ENCODE data around the gene PRSS36.
A peak's percentile ranks its signal among the peaks of the same experiment; 100 is the strongest.

PRSS36 gene

GRCh38 chr16:31093132-31093703, 56.6 kb downstream of the PRSS36 start:
- no peak for TF ChIP-seq CTCF (IDR thresholded peaks at IDR 0.05; ENCODE audit: low read depth, low read length, missing control alignments)
- DNase-seq (ENCODE audit: extremely low read depth, low read depth): no peak
- peak overlapping the region; percentile 95 for H3K4me3 ChIP-seq (replicated peaks; ENCODE audit: low read depth, low read length)

DNA sequence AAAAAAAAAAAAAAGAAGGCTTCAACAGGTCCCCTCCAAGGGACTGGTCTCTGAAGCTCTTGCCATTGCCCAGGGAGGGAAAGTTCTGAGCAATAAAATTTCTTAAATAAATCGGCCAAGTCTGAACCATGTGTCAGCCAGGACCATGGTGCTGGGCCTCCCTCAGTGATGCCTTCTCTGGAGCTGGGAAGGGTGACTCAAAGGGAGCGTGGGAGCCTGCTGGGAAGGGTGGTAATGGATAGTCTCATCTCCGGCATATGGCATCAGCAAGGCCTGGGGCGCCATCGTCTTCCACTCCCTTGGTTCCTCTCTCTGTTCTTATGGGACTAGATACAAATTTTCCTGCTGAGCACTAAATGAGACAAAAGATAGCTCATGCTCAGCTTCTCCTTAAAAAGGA, 57.5 kb downstream of the PRSS36 start:
- no peak for DNase-seq (ENCODE audit: extremely low read depth, low read depth)
- peak overlapping the region; percentile 95 for H3K4me3 ChIP-seq (replicated peaks; ENCODE audit: low read depth, low read length)
- no peak for TF ChIP-seq CTCF (IDR thresholded peaks at IDR 0.05; ENCODE audit: low read depth, low read length, missing control alignments)

GRCh38 chr16:31090540-31090939, 59.3 kb downstream of the PRSS36 start:
- DNase-seq (ENCODE audit: extremely low read depth, low read depth): no peak
- no peak for TF ChIP-seq CTCF (IDR thresholded peaks at IDR 0.05; ENCODE audit: low read depth, low read length, missing control alignments)
- no peak overlapping the region for H3K4me3 ChIP-seq (replicated peaks; ENCODE audit: low read depth, low read length)

DNA sequence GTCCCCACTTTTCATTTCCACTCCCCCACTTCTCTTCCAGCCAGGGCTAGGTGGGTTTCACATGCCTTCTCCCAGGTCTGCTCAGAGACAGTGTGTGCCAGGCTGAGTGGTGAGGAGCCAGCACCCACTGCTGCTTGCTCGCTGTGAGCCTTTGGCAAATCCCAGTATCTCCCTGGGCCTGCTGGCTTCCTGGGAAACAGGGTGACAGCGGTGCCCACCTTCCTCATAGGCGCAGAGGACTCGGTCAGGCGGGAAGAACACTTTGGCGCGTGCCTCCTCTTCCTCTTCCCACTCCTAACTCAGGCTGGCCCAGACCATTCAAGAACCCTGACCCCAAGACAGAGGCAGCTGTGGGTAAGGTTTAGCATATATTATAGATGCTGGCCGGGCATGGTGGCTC, 60.7 kb downstream of the PRSS36 start:
- no peak for DNase-seq (ENCODE audit: extremely low read depth, low read depth)
- TF ChIP-seq CTCF (IDR thresholded peaks at IDR 0.05; ENCODE audit: low read depth, low read length, missing control alignments): no peak
- H3K4me3 ChIP-seq (replicated peaks; ENCODE audit: low read depth, low read length): no peak overlapping the region
